HFF-Myc (cell line): ENCODE results near the gene HNRNPUL1.

Source experiments
- DNase-seq: peaks from one replicate; pipeline ENCODE4 v3.0.0-alpha.2; 2011; ENCODE audit warnings: low read depth; ENCODE audit errors: extremely low read depth
- H3K4me3 ChIP-seq: replicated peaks from 2 replicates; pipeline ENCODE4 v1.5.1; 2011; ENCODE audit warnings: low read depth, mild to moderate bottlenecking, control low read depth, low read length
- CTCF ChIP-seq: IDR thresholded peaks from 2 replicates; pipeline ENCODE4 v1.5.1; 2012; ENCODE audit warnings: mild to moderate bottlenecking, low read depth, low read length, control low read depth; ENCODE audit errors: missing control alignments

Gene HNRNPUL1

DNA sequence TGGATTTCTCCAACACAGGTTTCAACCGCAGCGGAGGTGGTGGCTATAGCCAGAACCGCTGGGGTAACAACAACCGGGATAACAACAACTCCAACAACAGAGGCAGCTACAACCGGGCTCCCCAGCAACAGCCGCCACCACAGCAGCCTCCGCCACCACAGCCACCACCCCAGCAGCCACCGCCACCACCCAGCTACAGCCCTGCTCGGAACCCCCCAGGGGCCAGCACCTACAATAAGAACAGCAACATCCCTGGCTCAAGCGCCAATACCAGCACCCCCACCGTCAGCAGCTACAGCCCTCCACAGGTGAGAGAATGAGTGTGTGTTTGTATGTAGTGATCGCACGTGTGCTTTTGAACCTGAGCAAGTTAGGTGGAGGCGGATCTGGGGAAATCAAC lies 39.8 kb downstream of the HNRNPUL1 start:
- H3K4me3 ChIP-seq: no peak overlapping the region
- TF ChIP-seq CTCF: no peak
- no peak for DNase-seq

- TF ChIP-seq CTCF: no peak
- DNase-seq: no peak
Observed at GRCh38 chr19:41304706-41305483, 40.7 kb downstream of the HNRNPUL1 start.

DNA sequence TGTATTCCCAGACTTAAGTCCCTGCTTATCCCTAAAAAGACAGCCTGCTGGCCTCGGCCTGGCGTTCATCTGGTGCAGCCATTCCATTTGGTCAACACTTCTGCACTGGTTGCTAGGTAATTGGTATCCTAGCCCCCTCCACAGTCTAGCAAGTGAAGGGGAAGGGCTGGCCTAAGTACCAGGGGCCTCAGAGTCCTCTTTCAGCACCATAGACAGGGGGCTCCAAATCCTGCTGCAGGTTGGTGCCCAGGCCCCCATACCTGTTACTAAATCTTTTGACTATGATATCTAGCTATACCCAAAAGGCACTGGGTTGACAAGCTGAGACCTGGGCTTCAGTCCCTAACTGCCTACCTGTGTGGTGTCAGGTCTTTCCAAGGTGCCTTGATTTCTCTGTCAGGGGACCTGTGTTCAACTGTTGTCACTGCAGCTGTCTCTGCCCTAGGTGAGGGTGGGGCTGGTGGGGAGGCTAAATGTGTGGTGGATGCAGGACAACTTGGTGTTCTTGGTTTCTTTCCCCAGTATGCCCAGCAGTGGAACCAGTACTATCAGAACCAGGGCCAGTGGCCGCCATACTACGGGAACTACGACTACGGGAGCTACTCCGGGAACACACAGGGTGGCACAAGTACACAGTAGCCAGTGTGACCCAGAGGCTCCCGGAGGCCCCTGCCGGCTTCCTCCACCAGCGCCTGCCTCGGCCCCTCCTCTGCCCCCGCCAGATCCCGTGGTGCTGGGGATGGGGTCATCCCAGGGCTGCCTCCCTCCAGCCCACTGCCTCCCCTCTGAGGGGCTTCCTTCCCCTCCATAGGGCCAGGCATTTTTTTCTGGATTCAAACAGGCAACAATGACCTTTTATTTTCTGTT lies 42.0 kb downstream of the HNRNPUL1 start:
- DNase-seq: no peak
- TF ChIP-seq CTCF: no peak
- H3K4me3 ChIP-seq: no peak overlapping the region

More at GRCh38 chr19:41304706-41305483, 40.7 kb downstream of the HNRNPUL1 start:
- no peak overlapping the region for H3K4me3 ChIP-seq

GRCh38 chr19:41307090-41307875 lies 43.1 kb downstream of the HNRNPUL1 start:
- no peak overlapping the region for H3K4me3 ChIP-seq
- TF ChIP-seq CTCF: no peak
- no peak for DNase-seq

- H3K4me3 ChIP-seq: no peak overlapping the region
- no peak for TF ChIP-seq CTCF
- DNase-seq: no peak
Observed at GRCh38 chr19:41307954-41308449, 43.8 kb downstream of the HNRNPUL1 start.

DNA sequence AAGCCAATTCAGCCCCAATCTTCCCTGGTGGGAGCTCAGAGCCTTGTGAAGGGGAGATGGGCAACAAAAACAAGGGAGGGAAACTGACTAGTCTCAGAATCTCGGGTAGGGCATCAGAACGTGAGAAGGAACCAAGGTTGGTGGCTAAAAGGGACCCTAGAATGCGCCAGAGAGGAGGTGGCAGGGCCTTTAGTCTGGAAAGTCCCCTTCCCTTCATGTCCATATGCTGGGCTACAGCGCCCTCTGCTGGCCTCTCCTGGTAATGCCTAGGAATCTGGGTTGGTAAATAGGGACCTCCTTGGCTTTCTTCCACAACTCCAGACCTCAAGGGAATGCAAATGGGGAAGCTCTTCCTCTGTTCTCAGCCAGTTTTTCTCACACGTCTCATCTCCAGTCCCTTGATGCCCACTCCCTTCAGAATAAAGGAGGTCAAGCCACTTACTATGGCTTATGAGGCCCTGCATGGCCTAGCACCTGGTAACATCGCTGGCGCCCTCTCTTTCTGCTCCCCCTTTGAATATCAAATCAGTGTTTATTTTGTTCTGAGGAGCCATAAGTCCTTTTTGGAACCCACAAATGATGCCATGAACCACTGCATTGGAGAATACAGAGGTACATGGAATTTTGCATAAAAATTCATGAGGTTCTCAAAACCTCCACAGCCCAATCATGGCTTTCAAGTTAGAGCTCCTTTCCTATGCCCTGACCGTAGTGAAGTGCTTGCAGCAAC lies 44.4 kb downstream of the HNRNPUL1 start:
- TF ChIP-seq CTCF: peak; percentile 99
- H3K4me3 ChIP-seq: peak overlapping the region; percentile 64
- peak; percentile 85 for DNase-seq
